NB4 (cell line): ENCODE data around the gene EMX1.

Experiments
- DNase-seq: peaks from one replicate; pipeline ENCODE4 v3.0.0; 2010; ENCODE audit warnings: low read depth
- H3K4me3 ChIP-seq: one replicate; pipeline ENCODE4 v1.5.1; 2011; ENCODE audit warnings: mild to moderate bottlenecking, low read depth, low read length, moderate library complexity
- CTCF ChIP-seq: IDR thresholded peaks from one replicate; pipeline ENCODE4 v1.5.1; 2012; ENCODE audit warnings: low read depth, low read length
- MYC ChIP-seq: IDR thresholded peaks from 2 replicates; pipeline ENCODE4 v1.6.1; 2011; ENCODE audit warnings: low read depth, low read length
- POLR2A ChIP-seq: IDR thresholded peaks from 2 replicates; pipeline ENCODE4 v1.6.1; 2011; ENCODE audit warnings: mild to moderate bottlenecking; ENCODE audit not compliant: insufficient read length; ENCODE audit errors: extremely low read depth
- TF ChIP-seq, protein P1 (sequence below): IDR thresholded peaks from 2 replicates; pipeline ENCODE4 v1.6.1; 2011; ENCODE audit warnings: low read depth, low read length

Gene EMX1

GRCh38 chr2:72961853-72962468 lies 44.6 kb downstream of the EMX1 start:
- peak; percentile 86 for DNase-seq
- no peak; the same call in 1 of the 2 replicates for TF ChIP-seq MYC
- TF ChIP-seq, protein P1, sequence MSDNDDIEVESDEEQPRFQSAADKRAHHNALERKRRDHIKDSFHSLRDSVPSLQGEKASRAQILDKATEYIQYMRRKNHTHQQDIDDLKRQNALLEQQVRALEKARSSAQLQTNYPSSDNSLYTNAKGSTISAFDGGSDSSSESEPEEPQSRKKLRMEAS = peak; percentile 48; the same call in 1 of the 2 replicates
- H3K4me3 ChIP-seq = no peak overlapping the region

GRCh38 chr2:72962911-72963310 lies 45.6 kb downstream of the EMX1 start:
- H3K4me3 ChIP-seq = no peak overlapping the region
- DNase-seq = no peak
- no peak for TF ChIP-seq MYC
- TF ChIP-seq POLR2A = no peak
- TF ChIP-seq, protein P1 = no peak
- no peak for TF ChIP-seq CTCF

- DNase-seq = no peak
- no peak overlapping the region for H3K4me3 ChIP-seq
- TF ChIP-seq CTCF = no peak
- no peak for TF ChIP-seq POLR2A
Observed at GRCh38 chr2:72963423-72964145, 46.3 kb downstream of the EMX1 start.

- no peak overlapping the region for H3K4me3 ChIP-seq
- TF ChIP-seq MYC (no peak), POLR2A (no peak), CTCF (no peak)
- TF ChIP-seq, protein P1 = no peak
- DNase-seq = no peak
Observed at GRCh38 chr2:72964146-72964525, 46.8 kb downstream of the EMX1 start.

- no peak overlapping the region for H3K4me3 ChIP-seq
- no peak for DNase-seq
- TF ChIP-seq POLR2A (no peak), CTCF (no peak), MYC (no peak)
- TF ChIP-seq, protein P1 = no peak
Observed at GRCh38 chr2:72965016-72965415, 47.7 kb downstream of the EMX1 start.

DNA sequence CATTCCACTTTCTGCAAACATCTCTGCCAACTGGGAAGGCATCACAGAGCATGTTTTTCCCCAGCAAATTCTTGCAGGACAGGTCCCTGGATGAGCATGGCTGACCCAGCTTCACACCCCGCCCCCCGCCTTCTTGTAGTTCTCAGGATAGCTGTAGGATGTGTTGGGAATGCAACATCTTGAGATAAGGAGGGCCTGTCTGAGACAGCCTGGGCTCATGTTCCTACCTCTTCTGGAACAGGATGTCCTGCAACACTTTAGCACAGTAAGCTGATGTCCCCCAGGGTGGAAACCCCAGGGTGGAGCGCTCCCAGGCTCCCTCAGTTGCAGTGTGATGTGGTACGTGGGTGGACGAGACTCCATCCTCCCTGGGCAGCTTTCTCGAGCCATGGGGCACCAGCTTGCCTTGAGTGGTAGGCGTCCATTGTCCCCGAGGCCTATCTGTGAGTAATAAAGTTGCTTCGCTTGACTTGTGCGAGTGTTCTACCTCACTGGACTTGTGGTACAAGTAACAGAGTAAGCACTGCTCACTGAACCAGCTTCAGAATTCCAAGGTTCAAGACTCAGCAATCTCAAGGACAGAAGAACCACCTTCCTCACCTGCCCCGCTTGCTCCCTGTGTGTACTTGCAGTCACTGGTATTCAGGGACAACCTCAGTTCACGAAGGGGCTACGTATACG lies 48.6 kb downstream of the EMX1 start:
- no peak overlapping the region for H3K4me3 ChIP-seq
- no peak for DNase-seq
- TF ChIP-seq, protein P1 = no peak
- TF ChIP-seq CTCF = no peak
- TF ChIP-seq MYC = no peak
- no peak for TF ChIP-seq POLR2A
